ENCODE results near the gene CDK8.
"Not testable (repeated sequence)": the region's sequence is repeated elsewhere in the genome, so short reads cannot be mapped to it uniquely, and the experiment has no call there.

Gene CDK8

DNA sequence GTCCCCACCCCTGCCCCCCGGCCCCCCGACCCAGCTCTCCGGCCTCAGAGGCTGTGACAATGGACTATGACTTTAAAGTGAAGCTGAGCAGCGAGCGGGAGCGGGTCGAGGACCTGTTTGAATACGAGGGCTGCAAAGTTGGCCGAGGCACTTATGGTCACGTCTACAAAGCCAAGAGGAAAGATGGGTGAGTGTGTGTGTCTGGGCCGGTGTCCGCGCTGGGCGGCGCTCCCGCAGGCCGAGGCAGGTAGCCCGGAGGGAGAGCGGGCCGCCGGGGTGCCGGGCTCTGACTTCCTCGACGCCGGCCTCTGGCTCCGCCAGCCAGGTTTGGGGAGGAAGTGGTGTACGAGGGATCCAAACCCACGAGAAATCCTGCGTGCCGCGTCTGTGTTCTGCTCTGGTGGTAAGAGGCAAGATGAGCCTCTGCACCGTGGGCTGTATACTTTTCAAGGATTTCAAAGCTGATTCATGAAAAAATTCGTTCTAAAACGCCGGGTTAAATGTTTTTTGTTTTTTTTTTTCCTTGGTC is 718 bp downstream of the CDK8 start:
- no peak for DNase-seq

DNA sequence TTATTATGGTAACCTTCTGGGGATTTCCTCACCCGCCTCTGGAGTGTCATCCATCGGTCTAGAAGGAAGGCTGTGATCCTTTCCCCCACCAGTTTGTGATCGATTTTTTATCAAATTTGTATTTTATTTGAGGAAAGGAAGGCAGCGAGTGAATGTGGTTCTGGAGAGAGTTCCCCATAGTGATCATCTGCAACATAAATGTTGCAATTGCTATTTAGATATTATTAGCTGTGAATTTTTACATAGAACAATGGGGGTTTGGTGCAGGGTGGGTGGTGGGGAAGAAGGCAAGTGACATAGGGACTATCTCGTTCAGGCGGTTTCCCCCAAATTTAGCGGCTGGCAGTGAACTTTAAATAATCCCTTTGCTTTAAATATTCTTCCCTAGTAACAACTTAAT is 1.2 kb downstream of the CDK8 start:
- no peak for DNase-seq

DNA sequence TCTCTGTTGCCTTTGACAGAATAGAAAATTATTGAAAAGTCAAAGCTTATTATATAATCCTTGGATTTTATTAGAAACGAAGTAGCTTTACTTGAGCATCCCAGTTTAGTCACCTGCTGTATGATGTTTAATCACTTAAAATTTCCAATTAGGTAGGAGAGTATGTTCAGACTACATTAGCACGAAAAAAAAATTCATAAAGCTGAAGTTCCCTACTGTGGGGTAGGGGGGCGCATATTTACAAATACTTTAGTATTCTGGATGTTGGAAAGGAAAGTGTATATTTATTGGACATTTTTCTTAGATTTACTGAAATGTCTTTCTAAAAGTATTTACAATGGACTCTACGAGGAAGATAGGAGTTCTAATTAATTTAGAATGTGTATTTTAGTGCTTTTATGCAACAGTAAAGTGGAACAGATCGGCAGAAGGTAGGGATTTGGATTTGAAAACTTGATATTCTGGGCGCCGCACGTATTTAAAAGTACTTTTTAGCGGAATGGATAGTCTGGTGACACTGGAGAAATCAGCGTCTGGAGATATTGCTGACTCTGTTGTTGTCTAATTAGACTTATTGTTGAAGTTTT is 1.9 kb downstream of the CDK8 start:
- DNase-seq: no peak

DNA sequence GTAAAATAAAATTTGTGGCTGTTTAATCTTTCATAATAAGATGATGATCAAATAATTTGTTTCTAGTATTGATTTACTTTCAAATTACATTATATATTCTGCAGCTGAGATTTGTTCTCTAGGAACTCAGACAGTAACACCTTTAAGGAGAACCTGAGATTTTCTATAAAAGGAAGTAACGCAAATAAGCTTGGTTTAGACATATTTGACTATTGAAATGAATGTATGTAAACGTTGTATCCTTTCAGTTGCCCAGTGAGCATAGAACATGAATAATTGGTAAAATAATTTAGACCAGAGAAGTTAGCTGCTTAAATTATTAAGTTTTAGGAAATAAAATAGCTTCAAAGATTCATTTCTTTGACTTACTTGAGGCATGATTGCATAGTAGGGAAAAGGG is 3.1 kb downstream of the CDK8 start:
- no peak for DNase-seq

DNA sequence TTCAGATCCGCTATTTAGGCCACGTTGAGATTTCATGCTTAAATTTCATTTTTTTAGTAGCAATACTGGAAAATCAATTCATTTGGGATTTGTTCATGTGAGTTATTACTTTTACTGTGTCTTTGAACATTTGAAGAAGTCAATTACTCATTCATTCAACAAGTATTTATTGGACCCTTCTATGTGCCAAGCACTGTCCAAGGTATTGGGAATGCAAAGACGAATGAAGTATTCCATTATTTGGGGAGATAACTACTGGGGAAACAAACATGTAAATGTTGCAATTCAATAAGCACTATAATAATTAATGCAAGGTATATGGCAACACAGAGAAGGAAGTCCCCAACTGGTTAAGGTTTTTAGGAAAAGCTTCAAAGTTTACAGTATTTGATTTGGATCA is 5.7 kb downstream of the CDK8 start:
- DNase-seq: no peak

DNA sequence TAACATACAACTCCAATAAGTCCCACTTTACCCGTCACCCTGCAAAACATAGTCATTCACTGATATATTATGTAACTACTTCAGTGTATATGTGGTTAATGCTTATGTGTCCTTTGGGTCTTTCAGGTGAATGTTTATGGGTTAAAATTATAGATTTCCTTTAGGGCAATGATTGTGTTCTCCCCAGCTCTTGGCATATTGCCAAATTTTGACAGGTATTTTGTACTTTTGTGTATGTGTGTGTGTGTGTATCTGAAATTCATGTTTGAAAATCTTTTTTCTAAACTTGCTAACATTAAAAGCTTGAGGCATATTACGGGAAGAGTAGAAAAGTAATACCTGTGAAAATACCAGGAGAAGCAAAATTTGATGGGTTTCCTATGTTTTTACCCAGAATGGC is 8.2 kb downstream of the CDK8 start:
- DNase-seq: no peak

DNA sequence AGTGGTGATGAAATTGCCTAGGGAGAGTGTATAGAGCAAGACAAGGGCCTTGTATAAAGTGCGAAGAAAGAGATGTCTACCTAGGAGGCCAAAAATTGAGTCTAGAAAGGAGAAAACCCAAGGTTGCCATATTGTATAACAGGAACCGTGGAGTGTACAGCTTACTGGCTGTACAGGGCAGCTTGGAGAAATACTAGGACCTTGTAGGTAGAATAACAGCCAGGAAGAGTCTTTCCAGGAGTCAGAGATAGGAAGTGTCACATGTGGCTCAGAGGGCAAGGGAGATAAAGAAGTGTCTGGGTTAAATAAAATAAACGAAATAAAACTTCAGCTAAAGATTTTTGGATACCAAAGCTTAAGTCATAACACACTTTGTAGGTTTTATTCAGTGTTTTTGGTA is 12.4 kb downstream of the CDK8 start:
- DNase-seq: no peak

DNA sequence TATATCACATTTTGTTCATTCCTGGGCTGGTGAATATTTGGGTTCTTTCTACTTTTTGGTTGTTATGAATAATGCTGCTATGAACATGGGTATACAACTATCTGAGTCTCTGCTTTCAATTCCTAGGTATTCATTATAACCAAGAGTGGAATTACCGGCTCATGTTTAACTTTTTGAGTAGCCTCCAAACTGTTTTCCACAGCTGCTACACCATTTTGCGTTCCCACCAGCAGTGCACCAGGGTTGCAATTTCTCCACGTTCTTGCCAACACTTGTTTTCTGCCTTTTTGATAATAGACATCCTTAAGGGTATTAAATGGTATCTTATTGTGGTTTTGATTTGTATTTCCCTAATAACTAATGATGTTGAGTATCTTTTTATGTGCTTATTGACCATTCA is 16.8 kb downstream of the CDK8 start:
- no peak for DNase-seq

DNA sequence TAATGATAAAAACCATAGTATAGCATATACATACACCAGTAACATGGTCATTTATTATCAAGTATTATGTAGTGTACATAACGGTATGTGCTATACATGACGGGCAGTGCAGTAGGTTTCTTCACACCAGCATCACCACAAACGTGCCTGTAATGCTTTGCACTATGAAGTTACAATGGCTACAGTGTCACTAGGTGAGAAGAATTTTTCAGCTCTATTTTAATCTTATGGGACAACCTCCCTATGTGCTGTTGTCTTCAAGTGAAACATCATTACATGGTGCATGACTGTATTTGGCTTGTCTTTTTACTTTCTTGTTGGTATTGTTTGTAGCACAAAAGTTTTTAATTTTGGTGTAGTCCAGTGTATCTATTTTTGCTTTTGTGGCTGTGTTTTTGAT is 18.7 kb downstream of the CDK8 start:
- DNase-seq: no peak

DNA sequence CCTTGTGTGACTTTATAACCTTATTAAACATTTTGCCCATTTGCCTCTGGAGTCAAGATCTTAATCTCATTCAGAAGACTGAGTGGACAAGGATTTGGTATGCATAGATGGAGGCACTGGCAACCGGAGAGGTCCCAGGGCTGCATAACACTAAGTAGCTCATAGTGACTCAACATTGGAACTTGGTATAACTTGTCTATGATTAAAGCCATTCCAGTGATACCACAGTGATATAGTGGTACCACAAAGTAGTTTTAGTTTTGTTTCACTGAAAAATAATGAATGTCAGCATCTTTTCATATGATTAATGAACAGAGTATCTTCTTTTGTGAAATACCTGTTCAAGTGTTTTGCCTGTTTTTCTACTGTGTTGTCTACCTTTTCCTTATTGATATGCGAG is 26.4 kb downstream of the CDK8 start:
- DNase-seq: no peak

DNA sequence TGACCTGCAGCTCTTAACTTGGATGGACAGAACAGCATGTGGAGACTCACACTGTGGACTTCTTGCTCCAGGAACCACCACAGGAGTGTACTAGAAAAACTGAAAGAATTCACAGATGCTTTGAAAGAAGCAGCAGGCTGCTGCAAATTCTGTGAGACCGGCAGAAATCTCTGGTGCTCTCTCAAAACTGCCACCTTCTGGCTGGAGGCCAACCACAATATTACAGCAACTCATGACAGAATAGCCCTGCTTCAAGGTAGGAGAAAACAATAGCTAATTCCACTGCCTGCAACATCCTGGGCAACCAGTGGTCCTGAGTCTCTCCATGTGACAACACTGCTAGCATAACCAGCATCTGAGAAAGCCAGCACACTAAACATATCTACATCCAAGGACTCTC is 26.9 kb downstream of the CDK8 start:
- DNase-seq: no peak

DNA sequence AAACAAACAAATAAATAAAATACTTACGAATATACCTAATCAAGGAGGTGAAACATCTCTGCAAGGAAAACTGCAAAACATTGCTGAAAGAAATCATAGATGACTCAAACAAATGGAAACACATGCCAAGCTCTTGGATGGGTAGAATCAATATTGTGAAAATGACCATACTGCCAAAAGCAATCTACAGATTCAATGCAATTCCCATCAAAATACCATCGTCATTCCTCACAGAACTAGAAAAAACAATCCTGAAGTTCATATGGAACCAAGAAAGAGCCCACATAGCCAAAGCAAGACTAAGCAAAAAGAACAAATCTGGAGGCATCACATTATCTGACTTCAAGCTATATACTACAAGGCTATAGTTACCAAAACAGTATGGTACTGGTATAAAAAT is 32.0 kb downstream of the CDK8 start:
- not testable (repeated sequence) for DNase-seq

DNA sequence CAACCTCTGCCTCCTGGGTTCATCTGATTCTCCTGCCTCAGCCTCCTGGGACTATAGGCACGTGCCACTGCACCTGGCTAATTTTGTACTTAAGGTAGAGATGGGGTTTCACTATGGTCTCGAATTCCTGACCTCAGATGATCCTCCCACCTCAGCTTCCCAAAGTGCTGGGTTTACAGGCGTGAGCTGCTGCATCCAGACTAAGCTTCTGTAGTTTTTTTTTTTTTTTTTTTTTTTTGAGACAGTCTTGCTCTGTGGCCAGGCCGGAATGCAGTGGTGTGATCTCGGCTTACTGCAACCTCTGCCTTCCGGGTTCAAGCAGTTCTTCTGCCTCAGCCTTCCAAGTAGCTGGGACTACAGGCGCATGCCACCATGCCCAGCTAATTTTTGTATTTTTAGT is 34.9 kb downstream of the CDK8 start:
- DNase-seq: not testable (repeated sequence)

DNA sequence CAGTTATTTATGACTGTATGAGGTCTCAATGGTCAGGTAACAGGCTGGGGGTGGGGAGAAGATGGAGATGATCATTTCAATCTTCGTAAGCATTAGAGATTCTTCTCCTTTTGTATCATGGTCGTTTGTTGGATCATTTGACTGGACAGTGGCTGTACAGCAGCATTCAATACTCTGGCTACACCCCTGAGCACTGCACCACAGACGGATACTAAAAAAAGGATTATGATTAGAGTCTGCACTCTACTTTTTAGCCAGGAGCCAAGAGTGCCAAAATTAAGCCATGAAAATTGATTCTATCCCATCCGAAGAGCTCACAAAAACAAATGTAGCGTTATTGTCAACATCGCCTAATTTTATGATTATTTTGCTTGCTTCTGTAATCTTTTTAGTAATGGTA is 41.9 kb downstream of the CDK8 start:
- DNase-seq: no peak

DNA sequence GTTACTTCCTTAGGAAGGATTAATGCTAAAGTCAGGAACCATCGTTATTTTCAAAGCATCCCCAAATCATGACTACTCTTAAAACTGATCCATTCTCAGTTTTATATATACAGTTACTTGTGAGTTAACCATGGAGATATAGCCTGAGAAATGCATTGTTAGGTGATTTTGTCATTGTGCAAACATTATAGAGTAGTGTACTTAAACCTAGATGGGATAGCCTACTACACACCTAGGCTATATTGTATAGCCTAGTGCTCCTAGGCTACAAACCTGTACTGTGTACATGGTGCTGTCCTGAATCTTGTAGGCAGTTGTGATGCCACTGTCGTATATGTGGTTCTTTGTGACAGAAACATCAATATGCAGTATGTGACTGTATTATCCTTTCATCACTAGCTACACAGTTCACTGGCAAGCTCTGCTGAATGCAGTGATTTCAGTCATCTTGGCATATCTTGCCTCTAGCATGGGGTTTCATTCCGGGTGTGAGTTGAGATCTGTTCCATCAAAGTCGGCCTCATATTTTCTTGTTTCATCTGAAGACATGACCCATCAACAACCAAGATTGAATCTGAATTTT is 45.3 kb downstream of the CDK8 start:
- no peak for DNase-seq

DNA sequence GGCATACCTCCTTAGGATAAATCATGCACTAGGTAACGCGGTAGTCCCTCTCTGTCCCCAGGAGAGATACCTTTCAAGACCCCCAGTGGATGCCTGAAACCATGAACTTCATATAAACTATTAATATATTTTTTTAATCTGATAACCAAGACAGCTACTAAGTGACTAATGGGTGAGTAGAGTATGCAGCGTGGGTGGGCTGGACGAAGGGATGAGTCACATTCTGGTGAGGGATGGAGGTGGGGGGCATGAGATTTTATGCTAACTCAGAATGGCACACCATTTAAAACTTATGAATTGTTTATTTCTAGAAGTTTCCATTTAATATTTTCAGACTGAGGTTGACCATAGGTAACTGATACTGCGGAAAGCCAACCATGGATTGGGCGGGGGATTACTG is 46.2 kb downstream of the CDK8 start:
- DNase-seq: no peak

DNA sequence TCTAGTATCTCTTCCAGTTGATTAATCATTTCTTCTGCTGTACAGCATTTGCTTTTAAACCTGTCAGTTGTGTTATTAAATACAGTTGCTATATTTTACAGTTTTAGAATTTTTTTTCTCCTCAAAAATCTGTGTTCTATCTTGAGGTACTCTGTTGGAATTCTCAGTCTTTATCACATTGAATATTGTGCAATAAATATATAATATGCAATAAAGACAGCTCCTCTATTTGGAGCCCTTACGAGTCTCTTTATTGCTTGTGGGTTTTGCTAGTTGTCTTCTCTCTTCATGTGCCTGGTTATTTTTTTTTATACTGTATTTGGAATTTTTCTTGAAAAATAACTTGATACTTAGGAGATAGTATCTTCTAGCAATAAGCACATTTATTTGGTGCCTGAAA is 51.7 kb downstream of the CDK8 start:
- no peak for DNase-seq

DNA sequence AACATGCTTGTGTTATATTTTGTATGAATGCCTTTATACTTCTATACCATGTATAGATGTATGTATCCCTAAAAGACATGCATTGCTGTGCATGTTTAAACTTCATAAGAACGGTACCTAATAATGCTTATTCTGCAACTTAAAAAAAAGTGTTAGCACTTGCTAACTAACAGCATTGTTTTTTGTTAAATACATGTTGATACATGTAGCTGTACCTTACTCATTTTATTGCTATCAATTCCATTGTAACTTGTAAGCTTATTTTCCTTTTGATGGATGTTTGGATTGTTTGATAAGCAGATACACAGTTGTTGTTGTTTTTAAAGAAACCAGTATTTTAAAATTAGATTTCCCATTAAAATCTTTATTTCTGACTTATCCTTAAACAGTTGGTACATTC is 53.8 kb downstream of the CDK8 start:
- DNase-seq: no peak

DNA sequence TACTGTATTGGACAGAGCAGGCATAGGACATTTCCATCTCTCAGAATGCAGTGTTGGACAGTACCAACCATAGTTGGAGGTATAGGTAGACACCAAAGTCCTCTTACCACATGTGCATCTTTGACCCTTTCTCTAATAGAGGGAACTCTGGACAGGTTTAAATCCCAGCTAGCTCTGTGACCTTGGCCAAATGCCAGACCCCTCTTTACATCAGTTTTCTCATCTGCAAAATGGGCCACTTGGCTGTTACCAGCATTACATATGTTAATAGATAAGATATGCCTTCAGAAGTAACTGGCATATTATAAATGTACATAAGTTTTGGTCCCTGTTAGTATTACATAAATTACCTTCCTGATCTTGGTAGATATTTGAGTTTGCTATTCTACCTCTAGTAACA is 54.3 kb downstream of the CDK8 start:
- no peak for DNase-seq

DNA sequence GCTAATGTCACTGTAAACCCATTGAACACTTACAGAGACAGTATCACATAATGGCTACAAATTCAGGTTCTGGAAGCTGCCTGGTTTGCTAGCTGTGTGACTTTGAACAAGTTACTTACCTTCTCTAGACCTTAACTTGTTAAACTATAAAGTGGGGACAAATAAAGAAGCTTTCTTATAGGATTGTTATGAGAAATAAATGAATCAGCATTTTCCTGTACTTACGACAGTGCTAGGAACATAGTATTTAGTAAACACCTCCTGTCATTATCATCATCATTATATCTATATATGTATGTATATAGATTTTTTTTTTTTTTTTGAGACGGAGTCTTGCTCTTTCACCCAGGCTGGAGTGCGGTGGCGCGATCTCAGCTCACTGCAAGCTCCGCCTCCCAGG is 54.9 kb downstream of the CDK8 start:
- no peak for DNase-seq

DNA sequence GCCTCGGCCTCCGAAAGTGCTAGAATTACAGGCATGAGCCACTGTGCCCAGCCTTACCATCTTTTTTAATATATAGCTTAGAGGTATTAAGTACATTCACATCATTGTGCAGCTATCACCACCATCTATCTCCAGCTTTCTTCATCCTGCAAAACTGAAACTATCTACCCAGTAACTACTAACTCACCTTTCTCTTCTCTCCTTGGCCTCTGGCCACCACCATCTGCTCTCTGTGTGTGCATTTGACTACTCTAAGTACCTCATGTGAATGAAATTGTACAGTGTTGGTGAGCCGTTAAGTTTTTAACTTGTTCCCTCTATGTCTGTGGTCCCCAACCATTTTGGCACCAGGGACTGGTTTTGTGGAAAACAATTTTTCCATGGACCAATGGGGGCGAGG is 56.1 kb downstream of the CDK8 start:
- DNase-seq: no peak

DNA sequence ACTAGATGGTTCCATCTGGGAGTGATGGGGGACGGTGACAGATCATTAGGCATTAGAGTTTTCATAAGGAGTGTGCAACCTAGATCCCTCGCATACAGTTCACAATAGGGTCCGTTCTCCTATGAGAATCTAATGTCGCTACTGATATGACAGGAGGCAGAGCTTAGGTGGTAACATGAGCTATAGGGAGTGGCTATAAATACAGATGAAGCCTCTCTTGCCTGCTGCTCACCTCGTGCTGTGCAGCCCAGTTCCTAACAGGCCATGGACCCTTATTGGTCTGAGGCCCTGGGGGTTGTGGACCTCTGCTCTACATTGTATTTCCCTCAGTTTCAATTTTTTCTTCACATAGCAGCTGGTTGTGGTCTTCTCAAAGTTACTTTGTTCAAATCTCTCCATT is 56.5 kb downstream of the CDK8 start:
- no peak for DNase-seq

DNA sequence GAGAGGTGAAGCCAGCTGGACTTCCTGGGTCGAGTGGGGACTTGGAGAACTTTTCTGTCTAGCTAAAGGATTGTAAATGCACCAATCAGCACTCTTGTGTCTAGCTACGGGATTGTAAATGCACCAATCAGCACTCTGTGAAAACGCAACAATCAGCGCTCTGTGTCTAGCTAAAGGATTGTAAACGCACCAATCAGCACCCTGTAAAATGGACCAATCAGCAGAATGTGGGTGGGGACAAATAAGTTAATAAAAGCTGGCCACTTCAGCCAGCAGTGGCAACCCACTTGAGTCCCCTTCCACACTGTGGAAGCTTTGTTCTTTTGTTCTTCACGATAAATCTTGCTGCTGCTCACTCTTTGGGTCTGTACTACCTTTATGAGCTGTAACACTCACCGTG is 58.1 kb downstream of the CDK8 start:
- not testable (repeated sequence) for DNase-seq

DNA sequence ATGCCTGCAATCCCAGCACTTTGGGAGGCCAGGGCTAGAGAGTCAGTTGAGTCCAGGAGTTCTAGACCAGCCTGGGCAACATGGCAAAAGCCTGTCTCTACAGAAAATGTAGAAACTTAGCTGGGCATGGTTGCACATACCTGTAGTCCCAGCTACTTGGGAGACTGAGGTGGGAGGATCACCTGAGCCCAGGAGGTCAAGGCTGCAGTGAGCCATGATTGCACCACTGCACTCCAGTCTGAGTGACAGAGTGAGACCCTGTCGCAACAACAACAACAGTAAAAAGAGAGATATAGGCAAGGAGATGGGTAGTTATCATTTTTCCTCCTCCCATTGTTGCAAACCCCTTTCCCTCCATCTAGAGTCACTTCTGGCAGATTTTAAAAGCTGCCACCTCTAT is 62.2 kb downstream of the CDK8 start:
- DNase-seq: not testable (repeated sequence)

DNA sequence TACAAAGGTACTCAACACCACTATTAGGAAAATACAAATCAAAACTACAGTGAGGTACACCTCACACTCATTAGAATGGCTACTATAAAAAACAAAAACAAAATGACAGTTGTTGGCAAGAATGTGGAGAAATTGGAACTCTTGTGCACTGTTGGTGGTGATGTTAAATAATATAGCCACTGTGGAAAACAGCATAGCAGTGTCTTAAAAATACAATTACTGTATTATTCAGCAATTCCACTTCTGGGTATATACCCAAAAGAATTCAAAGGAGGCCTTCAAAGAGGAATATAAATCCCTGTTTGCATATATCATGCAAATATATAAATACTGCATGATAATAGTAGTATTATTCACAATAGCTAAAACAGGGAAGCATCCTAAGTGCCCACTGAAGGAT is 66.8 kb downstream of the CDK8 start:
- no peak for DNase-seq

All from 8988T (cell line).